Stimulated activated effector memory CD8-positive, alpha-beta T cell treated with anti-CD3 and anti-CD28 coated beads, Interleukin-12 subunit alpha, Interleukin-12 subunit beta, amount 100 ng/mL, for 72 hours (primary cell): Measurements from ENCODE around the gene RAD51D.
"Not testable (repeated sequence)": the region's sequence is repeated elsewhere in the genome, so short reads cannot be mapped to it uniquely, and the experiment has no call there.

Source experiments
- ATAC-seq: fragments of 150-1000 bp; cut with Tn5 transposase; 2 replicates; pipeline ENCODE4 v1.10.0; 2021
- DNase-seq, 2 donors: peaks; one replicate each; pipeline ENCODE4 v3.0.0; 2021 to 2022; ENCODE audit warnings: low spot score in 2 of 2
- H3K27ac Mint-ChIP-seq: one replicate; pipeline ENCODE4 v1.8.0; 2022; ENCODE audit warnings: mild to moderate bottlenecking, mixed read lengths
- H3K36me3 Mint-ChIP-seq: one replicate; pipeline ENCODE4 v1.8.0; 2022; ENCODE audit warnings: mild to moderate bottlenecking, mixed read lengths
- H3K4me1 Mint-ChIP-seq: one replicate; pipeline ENCODE4 v1.8.0; 2022; ENCODE audit warnings: mixed read lengths
- H3K4me3 Mint-ChIP-seq: one replicate; pipeline ENCODE4 v1.8.0; 2022; ENCODE audit warnings: mild to moderate bottlenecking, mixed read lengths
- H3K9me3 Mint-ChIP-seq: one replicate; pipeline ENCODE4 v1.8.0; 2022; ENCODE audit warnings: mixed read lengths

RAD51D gene

GRCh38 chr17:35051183-35051578, 68.5 kb downstream of the RAD51D start:
- H3K27ac Mint-ChIP-seq: peak overlapping the region; percentile 46
- H3K4me1 Mint-ChIP-seq: peaks cover 61% of the 10 kb centered on the region
- peak overlapping the region; percentile 62 for H3K4me3 Mint-ChIP-seq
- H3K36me3 Mint-ChIP-seq: no peaks in the 10 kb centered on the region
- no peak for DNase-seq
- no peaks in the 10 kb centered on the region for H3K9me3 Mint-ChIP-seq
- ATAC-seq: peak; percentile 58

- no peak overlapping the region for H3K4me3 Mint-ChIP-seq
- peak overlapping the region; percentile 74 for H3K27ac Mint-ChIP-seq
- ATAC-seq: no peak
- peaks cover 62% of the 10 kb centered on the region for H3K4me1 Mint-ChIP-seq
- H3K36me3 Mint-ChIP-seq: peaks cover 5% of the 10 kb centered on the region
- no peak for DNase-seq
- no peaks in the 10 kb centered on the region for H3K9me3 Mint-ChIP-seq
Measured at GRCh38 chr17:35050170-35050569, 69.5 kb downstream of the RAD51D start.

- Mint-ChIP-seq H3K27ac (peak overlapping the region; percentile 74), H3K36me3 (peaks cover 12% of the 10 kb centered on the region), H3K9me3 (no peaks in the 10 kb centered on the region), H3K4me3 (peak overlapping the region; percentile 15), H3K4me1 (peaks cover 66% of the 10 kb centered on the region)
- DNase-seq (no peak), ATAC-seq (no peak)
Measured at GRCh38 chr17:35048685-35049379, 70.8 kb downstream of the RAD51D start.

GRCh38 chr17:35046740-35047283, 72.8 kb downstream of the RAD51D start:
- Mint-ChIP-seq H3K27ac (peak overlapping the region; percentile 87), H3K36me3 (peaks cover 12% of the 10 kb centered on the region), H3K4me1 (peaks cover 62% of the 10 kb centered on the region), H3K4me3 (peak overlapping the region; percentile 52), H3K9me3 (no peaks in the 10 kb centered on the region)
- ATAC-seq (peak; percentile 98), DNase-seq (peak; percentile 39 to 78)

- peaks cover 59% of the 10 kb centered on the region for H3K4me1 Mint-ChIP-seq
- no peaks in the 10 kb centered on the region for H3K9me3 Mint-ChIP-seq
- ATAC-seq (no peak), DNase-seq (no peak)
- peaks cover 12% of the 10 kb centered on the region for H3K36me3 Mint-ChIP-seq
- peak overlapping the region; percentile 52 for H3K4me3 Mint-ChIP-seq
- peak overlapping the region; percentile 87 for H3K27ac Mint-ChIP-seq
Measured at GRCh38 chr17:35046245-35046644, 73.4 kb downstream of the RAD51D start.

GRCh38 chr17:35045458-35045979, 74.1 kb downstream of the RAD51D start:
- Mint-ChIP-seq H3K36me3 (peaks cover 12% of the 10 kb centered on the region), H3K4me1 (peaks cover 62% of the 10 kb centered on the region), H3K27ac (peak overlapping the region; percentile 87), H3K4me3 (peak overlapping the region; percentile 52)
- ATAC-seq, DNase-seq, H3K9me3 Mint-ChIP-seq: not testable (repeated sequence)

GRCh38 chr17:35044181-35044580, 75.5 kb downstream of the RAD51D start:
- Mint-ChIP-seq H3K4me1 (peaks cover 69% of the 10 kb centered on the region), H3K9me3 (no peaks in the 10 kb centered on the region), H3K4me3 (no peak overlapping the region), H3K27ac (peak overlapping the region; percentile 87), H3K36me3 (peaks cover 23% of the 10 kb centered on the region)
- DNase-seq (no peak), ATAC-seq (no peak)
